NB4 (cell line): ENCODE data around the gene PARD3.

Experiments
- CTCF ChIP-seq: IDR thresholded peaks from one replicate; pipeline ENCODE4 v1.5.1; 2012; ENCODE audit warnings: low read depth, low read length
- MAX ChIP-seq: IDR thresholded peaks from 2 replicates; pipeline ENCODE4 v1.6.1; 2011; ENCODE audit warnings: low read depth, low read length
- POLR2A ChIP-seq: IDR thresholded peaks from 2 replicates; pipeline ENCODE4 v1.6.1; 2011; ENCODE audit warnings: mild to moderate bottlenecking; ENCODE audit not compliant: insufficient read length; ENCODE audit errors: extremely low read depth

GRCh38 chr10:34814913-34815184, 247 bp downstream of the PARD3 start:
- TF ChIP-seq POLR2A (no peak), CTCF (no peak), MAX (no peak)
